Right ventricle myocardium inferior (tissue), 1 donor: ENCODE data around the gene ARHGEF16. TPM values are rescaled to one million over a fixed set of nuclear protein-coding genes. Genes with fewer than 3 reads are reported as not detected.

Source experiments
- ATAC-seq: fragments of 200-7000 bp; cut with Tn5 transposase; one replicate; pipeline ENCODE4 v1.9.1; 2020; ENCODE audit warnings: mild to moderate bottlenecking, moderate library complexity
- DNase-seq: peaks from one replicate; pipeline ENCODE4 v3.0.0; 2021; ENCODE audit errors: missing footprints
- intact Hi-C: fragments of 100-400 bp; cut with DNase I; formaldehyde crosslinking; loops from one replicate; pipeline ENCODE4 v1.11.0; 2022
- total RNA-seq: library from RNA; stranded (reverse); fragmentation: NEBNext Ultra II Directional; extraction: Animal tissue kit (Norgen Biotek cat#: 25700); gene quantifications from one replicate; pipeline ENCODE4 v1.2.1, GENCODE V29; 2021
- donor health status: DM: no; HTN: yes; CAD: no; lungs with severe emphysema.

Gene ARHGEF16
- total RNA-seq, 1 donor from 2014 or later: 1.4 TPM

DNA sequence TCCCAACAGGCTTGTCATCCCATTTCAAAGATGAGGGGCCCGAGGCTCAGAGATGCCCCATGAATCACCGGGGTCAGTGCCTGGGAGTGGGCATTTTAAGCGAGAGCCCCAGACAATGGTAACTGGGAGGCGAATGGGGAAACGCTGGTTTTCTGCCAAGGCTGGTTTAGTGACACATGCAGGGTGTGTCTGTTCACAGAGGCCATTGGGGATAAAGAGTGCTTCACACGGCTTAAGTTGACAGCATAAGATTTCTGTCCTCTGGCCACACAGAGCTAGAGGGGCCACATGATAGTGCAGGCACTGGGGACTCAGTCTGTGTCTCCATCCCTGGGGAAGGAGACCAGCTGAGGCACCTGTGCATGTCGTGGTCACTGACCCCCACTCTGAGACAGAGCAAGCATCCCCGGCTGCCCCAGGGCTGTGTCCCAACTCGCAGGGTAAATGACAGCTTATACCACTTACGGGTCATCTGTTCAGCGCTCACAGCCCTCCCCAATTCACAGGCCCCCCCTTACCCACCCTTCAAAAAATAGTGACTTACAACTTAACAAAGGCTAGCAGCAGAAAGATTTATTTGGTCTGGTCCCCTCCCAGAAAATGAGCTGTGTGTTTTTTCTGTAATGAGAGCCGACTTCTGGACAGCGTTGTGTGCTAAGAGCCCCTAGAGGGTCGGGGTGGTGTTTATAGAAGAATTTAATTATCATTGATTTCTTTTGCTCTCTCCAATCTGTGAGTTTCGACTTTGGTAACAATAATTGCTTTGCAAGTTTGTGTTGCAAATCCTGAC, 34.9 kb upstream of the ARHGEF16 start:
- DNase-seq (no peak), ATAC-seq (no peak)
- intact Hi-C loops: loop anchor here (10.0 kb wide), 2 partner anchors 125 to 1005 kb away; partner anchors contain the start of gene PEX10

DNA sequence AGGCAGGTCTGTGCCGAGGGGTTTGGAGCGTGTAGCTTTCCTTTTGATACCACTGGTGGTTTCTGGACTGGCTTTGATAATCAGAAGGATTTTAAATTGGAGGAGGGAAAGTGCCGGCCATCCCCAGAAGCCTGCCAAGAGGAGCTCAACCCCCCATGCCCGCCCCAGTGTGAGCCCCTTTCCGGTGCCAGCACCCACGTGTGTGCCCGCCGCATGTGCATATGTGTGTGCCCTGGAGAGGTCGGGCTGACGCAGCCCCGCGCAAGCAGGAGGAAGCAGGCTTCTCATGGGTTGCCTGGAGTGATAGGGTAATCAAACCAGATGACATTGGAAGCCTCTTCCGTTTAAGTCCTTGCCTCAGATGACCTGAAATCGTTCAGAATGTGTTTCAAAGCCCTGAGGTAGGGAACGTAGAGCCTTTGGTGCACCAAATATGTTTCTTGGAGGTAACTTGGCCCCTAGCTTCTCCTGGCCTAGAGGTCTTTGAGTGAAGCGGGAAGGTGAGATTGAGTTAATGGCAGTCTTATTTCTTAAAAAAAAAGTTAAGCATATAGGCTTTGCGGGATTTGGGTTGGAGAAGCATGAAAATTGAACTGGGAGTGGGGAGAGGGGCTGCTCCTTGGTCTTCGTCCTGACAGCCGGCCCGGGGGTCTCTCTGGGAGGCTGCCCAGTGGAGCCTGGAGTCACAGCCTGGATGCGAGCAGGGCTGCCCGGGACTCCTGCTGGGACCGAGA, 34.1 kb upstream of the ARHGEF16 start:
- DNase-seq (no peak), ATAC-seq (no peak)
- intact Hi-C loops: loop anchor here (10.0 kb wide), 1 partner anchor 1006 kb away; the partner anchor contains the start of gene PEX10

DNA sequence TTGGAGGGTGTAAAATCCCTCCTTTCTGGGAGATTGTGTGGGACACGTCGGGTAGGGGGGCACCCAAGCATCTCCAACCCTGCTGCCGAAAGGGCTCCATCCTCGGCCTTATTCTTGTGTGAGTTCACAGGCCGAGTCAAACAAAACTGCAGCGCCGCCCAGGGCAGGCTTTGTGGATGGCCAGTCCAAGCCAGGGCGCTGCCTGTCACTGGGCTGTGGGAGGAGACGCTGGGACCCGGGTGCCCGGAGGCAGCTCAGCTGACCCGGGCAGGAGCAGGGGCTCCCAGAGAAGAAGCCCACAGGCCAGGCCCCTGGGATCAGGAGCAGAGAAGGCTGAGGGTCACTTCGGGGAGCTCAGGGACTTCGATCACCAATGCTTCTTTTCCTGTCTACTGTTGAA, 31.8 kb upstream of the ARHGEF16 start:
- intact Hi-C loops: loop anchor here (1.0 to 10.0 kb wide), 4 partner anchors 72 to 1008 kb away; partner anchors contain the start of gene PEX10
- DNase-seq (no peak), ATAC-seq (no peak)

DNA sequence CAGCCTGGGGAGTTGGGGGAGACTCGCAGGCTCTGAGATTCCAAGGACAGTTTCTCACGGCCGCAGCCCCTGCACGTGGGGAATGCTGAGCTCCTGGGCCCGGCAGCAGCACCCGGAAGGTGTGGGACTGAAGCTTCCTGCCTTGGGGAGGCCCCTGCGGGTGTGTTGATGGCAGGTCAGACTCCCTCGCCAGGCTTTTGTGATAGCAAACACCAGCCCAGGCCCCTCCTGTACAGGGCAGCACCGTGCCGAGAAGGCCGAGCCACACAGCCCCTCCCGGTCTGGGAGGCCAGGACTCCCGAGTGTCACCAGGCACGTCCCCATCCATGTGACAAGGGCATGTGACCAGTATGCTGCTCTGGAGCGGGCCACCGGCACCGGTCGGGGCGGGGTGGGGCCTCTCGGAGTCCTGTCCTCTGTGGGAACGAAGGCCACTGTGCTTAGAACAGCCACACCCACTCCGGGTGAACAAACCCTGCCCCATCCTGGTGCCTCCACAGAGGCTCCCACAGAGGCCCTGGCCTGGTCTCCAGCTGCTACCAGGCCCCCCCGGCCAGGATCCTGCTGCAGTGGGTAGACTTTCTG, 31.1 kb upstream of the ARHGEF16 start:
- ATAC-seq (peak; percentile 92), DNase-seq (peak; percentile 91)
- intact Hi-C loops: loop anchor here (1.0 to 10.0 kb wide), 4 partner anchors 73 to 1009 kb away; partner anchors contain the start of gene PEX10

DNA sequence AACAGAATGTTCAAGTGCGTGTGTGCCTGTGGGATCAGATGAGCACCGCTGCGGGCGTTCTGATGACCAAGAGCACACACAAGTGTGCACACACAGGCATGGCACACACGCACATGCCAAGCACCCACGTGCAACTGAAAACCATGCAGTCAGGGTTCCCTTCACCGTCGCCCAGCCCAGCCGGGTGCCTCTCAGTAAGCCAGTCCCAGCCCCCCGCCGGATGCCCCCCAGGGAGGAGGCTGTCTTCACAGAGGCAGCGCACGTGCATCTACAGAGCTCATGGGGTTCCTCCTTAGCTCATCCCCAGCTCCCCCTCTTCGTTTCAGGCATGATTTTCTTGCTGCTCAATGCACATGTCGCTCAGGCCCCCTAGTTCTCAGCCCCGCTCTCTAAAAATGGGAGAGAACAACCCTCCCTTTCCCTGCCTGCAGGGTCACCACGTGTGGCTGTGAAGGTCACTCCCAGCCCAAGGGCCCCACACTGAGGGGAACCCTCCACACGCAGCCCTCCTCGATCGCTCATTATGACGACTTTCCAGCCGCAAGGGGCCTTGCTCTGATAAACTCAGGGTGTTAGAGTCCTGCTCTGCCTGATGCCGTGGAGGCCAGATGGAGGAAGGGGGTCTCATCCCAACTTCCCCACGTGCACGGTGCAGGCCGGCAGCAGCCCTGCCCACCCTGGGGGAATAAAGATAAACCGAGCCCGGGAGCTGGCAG, 30.4 kb upstream of the ARHGEF16 start:
- DNase-seq (peak; percentile 70), ATAC-seq (no peak)
- intact Hi-C loops: loop anchor here (1.0 to 10.0 kb wide), 6 partner anchors 73 to 1009 kb away; partner anchors contain the start of gene PEX10

DNA sequence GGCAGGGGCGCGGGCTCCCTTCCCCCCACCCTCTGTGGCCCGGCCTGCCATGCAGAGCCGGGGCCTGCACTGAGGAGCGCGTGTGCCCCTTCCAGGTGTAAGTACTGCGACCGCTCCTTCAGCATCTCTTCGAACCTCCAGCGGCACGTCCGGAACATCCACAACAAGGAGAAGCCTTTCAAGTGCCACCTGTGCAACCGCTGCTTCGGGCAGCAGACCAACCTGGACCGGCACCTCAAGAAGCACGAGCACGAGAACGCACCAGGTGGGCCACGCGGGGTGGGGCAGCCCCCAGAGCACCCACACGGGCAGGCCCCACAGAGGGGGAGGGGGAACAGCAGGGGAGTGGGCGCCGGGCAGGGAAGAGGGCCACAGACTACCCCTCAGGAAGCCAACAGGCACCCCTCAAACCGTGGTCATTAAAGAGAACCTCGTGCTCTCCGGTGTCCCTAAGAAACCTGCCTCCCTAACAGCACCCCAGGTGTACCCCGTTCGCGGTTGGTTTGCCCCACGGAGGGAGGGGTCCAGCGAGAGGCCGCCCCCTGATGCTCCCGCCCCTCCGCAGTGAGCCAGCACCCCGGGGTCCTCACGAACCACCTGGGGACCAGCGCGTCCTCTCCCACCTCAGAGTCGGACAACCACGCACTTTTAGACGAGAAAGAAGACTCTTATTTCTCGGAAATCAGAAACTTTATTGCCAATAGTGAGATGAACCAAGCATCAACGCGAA, 28.8 kb upstream of the ARHGEF16 start:
- intact Hi-C loops: loop anchor here (10.0 kb wide), 1 partner anchor 1011 kb away; the partner anchor contains the start of gene PEX10
- ATAC-seq (no peak), DNase-seq (peak; percentile 50)

DNA sequence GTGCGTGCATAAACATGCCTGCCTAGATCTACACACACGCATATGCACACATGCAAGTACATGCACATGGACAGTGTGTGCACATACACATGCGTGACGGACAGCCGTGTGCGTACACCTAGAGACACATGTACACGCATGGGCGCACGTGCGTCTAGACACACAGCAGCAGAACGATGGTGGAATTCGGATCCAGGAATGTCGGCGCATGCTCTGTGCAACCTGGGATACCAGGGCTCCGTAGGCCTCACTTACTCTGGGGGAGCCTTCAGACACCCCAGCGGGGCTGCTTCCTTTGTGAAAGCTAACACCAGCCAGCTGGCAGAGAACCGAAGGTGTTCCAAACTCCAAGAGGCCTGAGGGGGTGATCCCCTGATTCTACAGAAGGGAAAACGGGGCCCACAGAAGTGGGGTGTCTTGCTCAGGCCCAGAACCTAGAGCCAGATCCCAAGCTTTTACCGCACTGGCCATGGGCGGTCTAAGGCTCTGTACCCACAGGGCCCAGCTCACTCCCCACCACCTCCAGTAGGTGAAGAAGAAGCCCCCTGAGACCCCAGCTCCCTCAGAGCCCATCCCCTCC, 27.4 kb upstream of the ARHGEF16 start:
- DNase-seq (peak; percentile 60), ATAC-seq (no peak)
- intact Hi-C loops: loop anchor here (10.0 kb wide), 1 partner anchor 1012 kb away; the partner anchor contains the start of gene PEX10

DNA sequence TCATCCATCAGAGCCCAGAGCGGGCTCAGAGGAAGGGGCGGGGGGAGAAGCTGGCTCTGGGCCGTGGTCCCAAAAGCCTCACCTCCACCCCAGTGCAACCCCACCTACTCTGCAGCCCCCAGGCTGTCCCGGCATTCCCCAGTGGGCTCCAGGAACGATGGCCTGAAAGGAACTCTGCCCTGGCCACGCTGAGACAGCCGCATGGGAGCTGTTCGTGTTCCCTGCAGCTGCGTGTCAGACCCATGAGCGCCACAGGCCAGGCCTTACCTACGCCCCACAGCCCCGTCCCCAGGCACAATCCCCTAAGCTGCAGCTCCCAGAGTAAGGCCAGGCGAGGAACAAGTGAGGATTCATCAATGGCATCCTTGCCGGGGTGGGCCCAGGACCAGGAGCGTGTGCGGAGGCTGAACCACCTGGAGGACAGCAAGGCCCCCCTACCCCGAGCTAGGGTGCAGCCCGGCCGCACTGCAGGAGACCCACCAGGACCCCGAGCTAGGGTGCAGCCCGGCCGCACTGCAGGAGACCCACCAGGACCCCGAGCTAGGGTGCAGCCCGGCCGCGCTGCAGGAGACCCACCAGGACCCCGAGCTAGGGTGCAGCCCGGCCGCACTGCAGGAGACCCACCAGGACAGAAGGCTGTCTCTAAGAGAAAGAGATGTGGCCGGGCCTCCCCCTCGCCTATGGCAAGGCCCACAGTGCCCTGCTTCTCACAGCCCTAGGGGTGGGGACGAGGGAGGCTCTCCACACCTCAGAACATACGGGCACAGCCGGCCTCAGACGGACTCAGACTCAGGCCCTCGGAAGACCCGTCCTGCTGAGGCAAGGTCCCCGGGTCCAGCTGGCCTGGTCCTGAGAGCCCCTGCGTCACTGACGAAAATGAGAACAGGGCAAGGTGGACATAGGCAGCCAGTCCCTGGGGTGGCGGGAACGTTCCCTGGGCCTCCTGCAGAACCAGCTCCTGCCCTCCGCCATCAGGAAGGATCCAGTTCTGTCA, 26.5 kb upstream of the ARHGEF16 start:
- intact Hi-C loops: loop anchor here (10.0 kb wide), 1 partner anchor 1013 kb away; the partner anchor contains the start of gene PEX10

DNA sequence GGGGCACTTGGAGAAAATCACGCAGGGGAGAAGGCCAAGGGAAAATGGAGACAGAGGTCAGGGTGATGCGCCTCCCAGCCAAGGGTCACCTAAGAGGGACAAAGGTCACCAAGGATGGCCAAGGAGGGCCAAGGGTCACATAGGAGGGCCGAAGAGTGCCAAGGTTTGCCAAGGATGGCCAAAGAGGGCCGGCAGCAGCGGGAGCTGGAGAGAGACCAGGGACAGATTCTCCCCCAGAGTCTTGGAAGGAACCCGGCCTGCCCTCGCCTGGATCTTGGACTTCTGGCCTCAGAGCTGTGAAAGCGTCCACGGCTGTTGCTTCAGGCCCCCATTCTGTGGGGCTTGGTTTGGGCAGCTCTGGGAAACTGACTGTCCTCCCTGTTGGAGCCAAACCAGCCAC, 25.6 kb upstream of the ARHGEF16 start:
- DNase-seq (peak; percentile 34), ATAC-seq (no peak)
- intact Hi-C loops: loop anchor here (10.0 kb wide), 1 partner anchor 1014 kb away; the partner anchor contains the start of gene PEX10

More for the DNA sequence above, 26.5 kb upstream of the ARHGEF16 start:
- DNase-seq: peak; percentile 67
- ATAC-seq: no peak

DNA sequence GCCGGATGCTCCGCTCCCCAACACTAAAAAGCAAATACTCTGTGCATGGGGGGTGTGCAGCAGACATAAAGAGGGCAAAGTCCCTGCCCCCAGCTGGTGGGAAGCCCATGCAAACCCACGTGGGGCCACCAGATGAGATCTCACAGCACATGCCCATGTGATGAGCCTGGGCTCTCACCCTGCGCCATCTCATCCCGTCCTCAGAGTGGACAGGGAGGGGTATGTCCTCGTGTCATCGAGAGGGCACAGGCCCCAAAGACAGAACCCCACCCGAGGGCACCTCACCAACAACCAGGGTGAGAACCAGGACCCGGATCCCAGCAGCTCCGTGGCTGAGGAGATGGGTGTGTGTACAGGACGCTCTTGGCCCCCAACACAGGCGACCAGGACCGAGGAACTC, 25.1 kb upstream of the ARHGEF16 start:
- ATAC-seq (no peak), DNase-seq (peak; percentile 53)
- intact Hi-C loops: loop anchor here (10.0 kb wide), 1 partner anchor 1015 kb away; the partner anchor contains the start of gene PEX10

DNA sequence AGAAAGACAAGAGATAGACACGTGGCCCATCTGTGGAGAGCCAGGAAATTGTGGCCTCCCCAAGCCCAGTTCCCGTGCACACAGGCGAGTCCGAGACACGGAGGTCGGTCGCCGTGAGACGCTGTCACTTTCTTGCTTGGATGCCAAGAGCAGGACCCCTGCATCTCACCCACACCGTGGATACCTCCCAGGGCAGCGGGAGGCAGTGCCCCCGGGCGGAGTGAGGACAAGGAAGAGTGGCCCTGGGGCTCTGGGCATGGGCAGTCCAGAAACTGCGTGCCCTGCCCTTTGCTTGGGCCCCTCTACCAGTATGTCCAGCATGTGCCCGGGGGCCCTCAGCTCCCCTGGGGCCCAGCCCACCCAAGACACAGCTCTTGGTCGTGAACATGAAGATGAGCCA, 24.7 kb upstream of the ARHGEF16 start:
- peak; percentile 58 for DNase-seq
- intact Hi-C loops: loop anchor here (10.0 kb wide), 1 partner anchor 1015 kb away; the partner anchor contains the start of gene PEX10
- no peak for ATAC-seq

DNA sequence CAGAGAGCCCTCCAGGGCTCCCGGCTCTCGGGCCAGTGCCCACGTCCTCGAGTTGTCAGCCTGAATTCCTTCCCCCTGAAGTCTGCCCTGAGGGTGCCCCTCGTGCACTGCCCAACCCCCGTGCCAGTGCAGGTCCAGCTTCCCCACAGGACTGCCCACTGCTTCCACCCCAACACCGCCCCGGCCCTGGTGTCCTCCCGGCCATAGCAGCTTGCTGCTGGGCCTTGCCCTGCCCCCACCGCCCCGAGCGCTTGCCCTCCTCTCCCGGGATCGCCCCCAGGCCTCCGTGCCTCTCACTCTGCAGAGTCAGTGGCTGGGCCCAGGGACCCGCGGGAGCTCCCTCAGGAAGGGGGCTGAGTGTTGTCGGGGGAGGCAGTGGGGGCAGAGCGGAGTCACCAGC, 24.1 kb upstream of the ARHGEF16 start:
- intact Hi-C loops: no loop called here
- ATAC-seq: no peak
- peak; percentile 47 for DNase-seq

DNA sequence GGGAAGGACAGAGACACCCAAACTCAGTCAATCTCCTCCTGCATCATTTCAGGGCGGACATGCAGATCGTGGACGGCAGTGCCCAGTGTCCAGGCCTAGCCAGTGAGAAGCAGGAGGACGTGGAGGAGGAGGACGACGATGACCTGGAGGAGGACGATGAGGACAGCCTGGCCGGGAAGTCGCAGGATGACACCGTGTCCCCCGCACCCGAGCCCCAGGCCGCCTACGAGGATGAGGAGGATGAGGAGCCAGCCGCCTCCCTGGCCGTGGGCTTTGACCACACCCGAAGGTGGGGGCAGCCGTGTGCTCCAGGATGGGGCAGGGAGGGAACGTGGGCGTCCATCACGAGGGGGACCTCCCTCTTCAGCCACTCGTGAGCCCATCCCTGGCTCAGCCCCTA, 23.6 kb upstream of the ARHGEF16 start:
- intact Hi-C loops: no loop called here
- DNase-seq (peak; percentile 53), ATAC-seq (no peak)

DNA sequence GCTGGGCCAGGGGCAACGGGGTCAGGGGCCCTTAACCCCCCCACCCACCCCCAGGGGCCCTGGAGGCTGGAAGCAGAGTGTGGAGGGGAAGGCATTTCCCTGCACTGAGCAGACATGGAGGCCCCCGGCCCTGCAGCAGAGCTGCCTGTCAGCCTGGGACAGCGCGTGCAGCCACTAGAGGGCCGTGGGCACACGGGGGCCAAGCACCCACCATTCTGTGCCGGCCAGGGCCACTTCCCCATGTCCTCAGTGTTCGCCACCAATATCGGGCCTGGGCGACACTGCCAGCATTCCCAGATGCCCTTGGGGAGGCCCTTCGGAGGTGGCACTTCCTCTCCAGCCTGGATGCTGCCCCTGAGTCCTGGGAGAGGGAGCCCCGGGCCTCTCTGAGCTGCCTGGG, 23.2 kb upstream of the ARHGEF16 start:
- ATAC-seq (no peak), DNase-seq (peak; percentile 61)

DNA sequence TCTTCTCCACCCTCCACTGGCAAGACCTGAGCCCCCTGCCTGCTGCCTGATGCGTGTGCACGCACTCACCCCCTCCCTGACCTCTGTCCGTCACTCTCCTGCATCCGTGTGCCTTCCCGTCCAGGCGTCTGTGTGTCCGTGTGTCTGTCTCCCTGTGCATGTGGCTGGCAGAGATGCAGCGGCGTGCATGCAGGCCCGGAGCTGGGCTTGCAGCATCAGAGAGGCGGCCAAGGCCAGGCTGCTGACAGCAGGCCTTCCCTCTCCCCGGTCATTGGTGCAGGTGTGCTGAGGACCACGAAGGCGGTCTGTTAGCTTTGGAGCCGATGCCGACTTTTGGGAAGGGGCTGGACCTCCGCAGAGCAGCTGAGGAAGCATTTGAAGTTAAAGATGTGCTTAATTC, 22.8 kb upstream of the ARHGEF16 start:
- peak; percentile 37 for DNase-seq
- ATAC-seq: no peak
- intact Hi-C loops: no loop called here

More for the DNA sequence above, 23.2 kb upstream of the ARHGEF16 start:
- intact Hi-C loops: no loop called here

DNA sequence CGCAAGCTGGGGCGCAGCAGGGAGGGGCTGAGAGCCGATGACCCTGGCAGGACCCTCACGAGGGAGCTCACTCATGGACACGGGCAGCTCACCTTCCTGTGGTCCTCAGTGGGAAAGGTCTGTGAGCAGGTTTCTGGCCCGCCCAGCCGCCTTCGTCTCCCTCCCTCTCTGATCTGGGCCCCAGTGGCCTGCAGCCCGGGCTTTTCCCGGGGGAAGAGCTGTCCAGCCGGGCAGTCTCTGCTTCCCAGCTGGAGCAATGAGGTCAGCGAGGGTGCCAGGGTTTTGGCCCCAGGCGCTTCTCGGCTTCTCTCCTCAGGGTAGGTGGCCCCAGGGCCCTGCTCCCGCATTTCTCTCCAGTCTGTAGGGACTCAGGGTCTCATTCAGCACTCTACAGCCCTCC, 22.2 kb upstream of the ARHGEF16 start:
- ATAC-seq: no peak
- intact Hi-C loops: no loop called here
- DNase-seq: peak; percentile 50
